GM21576 (cell line): ENCODE measurements around the gene CMTM1.
"Not testable (repeated sequence)": the region's sequence is repeated elsewhere in the genome, so short reads cannot be mapped to it uniquely, and the experiment has no call there.

Experiments used
- ATAC-seq: cut with Tn5 transposase; IDR thresholded peaks from one replicate; pipeline ENCODE4 v1.9.1; 2021; ENCODE audit warnings: mild to moderate bottlenecking, moderate library complexity; ENCODE audit not compliant: unreplicated experiment

CMTM1 gene

GRCh38 chr16:66561381-66562080 is 4.7 kb upstream of the CMTM1 start:
- ATAC-seq, result no peak

GRCh38 chr16:66562409-66562808 is 3.8 kb upstream of the CMTM1 start:
- ATAC-seq, result no peak

- ATAC-seq, result no peak
These were observed 3.3 kb upstream of the CMTM1 start for GRCh38 chr16:66562986-66563385.

- no peak for ATAC-seq
These were observed 2.5 kb upstream of the CMTM1 start for GRCh38 chr16:66563574-66564334.

- not testable (repeated sequence) for ATAC-seq
These were observed 1.0 kb downstream of the CMTM1 start for GRCh38 chr16:66567270-66567669.

- ATAC-seq, result no peak
These were observed 2.1 kb downstream of the CMTM1 start for GRCh38 chr16:66568355-66568754.

GRCh38 chr16:66569131-66569530 is 2.9 kb downstream of the CMTM1 start:
- no peak for ATAC-seq

GRCh38 chr16:66569827-66570405 is 3.7 kb downstream of the CMTM1 start:
- ATAC-seq, result no peak

GRCh38 chr16:66572356-66572755 is 6.1 kb downstream of the CMTM1 start:
- ATAC-seq, result no peak

GRCh38 chr16:66574081-66574480 is 7.8 kb downstream of the CMTM1 start:
- no peak for ATAC-seq

GRCh38 chr16:66574531-66574930 is 8.3 kb downstream of the CMTM1 start:
- ATAC-seq, result no peak

- ATAC-seq, result no peak
These were observed 8.8 kb downstream of the CMTM1 start for GRCh38 chr16:66575060-66575459.

GRCh38 chr16:66576296-66576695 is 10.1 kb downstream of the CMTM1 start:
- no peak for ATAC-seq

- no peak for ATAC-seq
These were observed 12.7 kb downstream of the CMTM1 start, which contains the start of gene CMTM2 for GRCh38 chr16:66578651-66579531. CMTM2 (plus strand) TSS chr16:66579463; CDS start chr16:66579608, 145 bp downstream.

- ATAC-seq, result no peak
These were observed 14.5 kb downstream of the CMTM1 start for GRCh38 chr16:66580605-66581209.

- no peak for ATAC-seq
These were observed 15.2 kb downstream of the CMTM1 start for GRCh38 chr16:66581246-66581952.

- ATAC-seq, result no peak
These were observed 19.4 kb downstream of the CMTM1 start for GRCh38 chr16:66585481-66586239.

GRCh38 chr16:66587881-66588600 is 21.8 kb downstream of the CMTM1 start:
- no peak for ATAC-seq
